ENCODE data around the gene CYB5D1.

The CYB5D1 gene, protein sequence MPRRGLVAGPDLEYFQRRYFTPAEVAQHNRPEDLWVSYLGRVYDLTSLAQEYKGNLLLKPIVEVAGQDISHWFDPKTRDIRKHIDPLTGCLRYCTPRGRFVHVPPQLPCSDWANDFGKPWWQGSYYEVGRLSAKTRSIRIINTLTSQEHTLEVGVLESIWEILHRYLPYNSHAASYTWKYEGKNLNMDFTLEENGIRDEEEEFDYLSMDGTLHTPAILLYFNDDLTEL

DNA sequence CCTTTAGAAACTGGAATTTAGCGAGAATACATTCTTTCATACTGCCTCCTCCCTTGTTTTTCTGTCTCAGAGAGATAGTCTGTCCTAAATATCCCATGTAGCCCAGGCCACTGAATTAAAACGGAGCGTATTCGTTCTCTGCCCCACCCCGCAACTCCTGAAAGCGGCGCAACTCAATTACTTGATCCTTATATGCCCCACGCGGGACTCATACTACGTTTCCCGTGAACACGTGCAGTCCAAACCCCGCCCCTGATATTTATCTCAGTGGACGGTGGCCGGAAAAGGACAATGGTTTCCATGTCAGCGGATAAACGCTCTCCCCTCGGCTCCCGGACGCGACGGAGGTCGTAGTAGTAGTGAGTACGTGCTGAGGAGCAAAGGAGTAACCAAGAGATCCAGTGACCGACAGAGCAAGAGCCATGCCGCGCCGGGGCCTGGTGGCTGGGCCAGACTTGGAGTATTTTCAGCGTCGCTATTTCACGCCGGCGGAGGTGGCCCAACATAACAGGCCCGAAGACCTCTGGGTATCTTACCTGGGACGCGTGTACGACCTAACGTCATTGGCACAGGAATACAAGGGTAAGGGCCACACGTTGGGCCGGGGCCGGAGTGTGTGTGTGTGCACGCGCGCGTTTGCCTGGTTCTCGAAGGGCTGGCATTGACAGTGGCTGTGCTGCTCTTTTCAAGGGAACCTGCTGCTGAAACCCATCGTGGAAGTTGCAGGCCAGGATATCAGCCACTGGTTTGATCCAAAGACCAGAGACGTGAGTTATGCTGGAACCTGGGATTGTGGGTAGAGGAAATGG is at the start of gene CYB5D1:
Gene CYB5D1, plus strand, starts transcription at position 291 of the 809 bp plus-strand sequence. Its CDS starts 132 bp downstream, at position 423.
- peak; percentile 89 for DNase-seq (ENCODE audit: low read depth)

DNA sequence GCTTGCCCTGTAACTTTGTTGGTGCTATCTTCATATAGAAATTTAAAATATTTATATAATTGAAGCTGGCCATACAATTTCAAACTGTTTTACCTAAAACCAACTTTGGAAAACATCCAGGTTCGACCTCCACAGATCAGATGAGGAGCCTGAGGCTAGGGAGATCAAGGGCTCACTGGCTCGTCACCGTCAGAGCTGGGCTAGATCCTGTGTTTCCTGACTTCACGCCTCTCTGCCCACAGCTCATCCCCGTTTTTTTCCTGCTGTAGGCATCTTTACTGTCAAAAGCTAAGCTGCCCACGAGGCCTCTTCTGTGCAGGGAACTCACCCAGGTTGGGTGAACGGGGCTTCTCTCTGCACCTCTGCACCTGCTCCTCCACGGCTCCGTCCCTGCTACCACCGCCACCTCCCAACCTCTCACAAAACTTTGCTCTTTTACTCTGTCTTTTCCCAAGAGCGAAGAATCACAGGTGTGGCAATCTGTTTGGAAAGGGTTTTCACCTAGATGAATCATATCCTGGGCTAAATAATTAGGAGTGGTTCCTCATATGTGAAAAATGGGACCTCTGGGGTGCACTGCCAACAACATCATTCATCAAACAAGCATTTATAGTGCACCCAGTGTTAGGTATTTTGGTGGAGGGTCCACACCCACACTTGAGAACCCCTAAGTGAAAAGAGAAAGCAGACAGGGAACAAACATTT is 48.6 kb upstream of the CYB5D1 start:
- no peak for DNase-seq (ENCODE audit: low read depth)

DNA sequence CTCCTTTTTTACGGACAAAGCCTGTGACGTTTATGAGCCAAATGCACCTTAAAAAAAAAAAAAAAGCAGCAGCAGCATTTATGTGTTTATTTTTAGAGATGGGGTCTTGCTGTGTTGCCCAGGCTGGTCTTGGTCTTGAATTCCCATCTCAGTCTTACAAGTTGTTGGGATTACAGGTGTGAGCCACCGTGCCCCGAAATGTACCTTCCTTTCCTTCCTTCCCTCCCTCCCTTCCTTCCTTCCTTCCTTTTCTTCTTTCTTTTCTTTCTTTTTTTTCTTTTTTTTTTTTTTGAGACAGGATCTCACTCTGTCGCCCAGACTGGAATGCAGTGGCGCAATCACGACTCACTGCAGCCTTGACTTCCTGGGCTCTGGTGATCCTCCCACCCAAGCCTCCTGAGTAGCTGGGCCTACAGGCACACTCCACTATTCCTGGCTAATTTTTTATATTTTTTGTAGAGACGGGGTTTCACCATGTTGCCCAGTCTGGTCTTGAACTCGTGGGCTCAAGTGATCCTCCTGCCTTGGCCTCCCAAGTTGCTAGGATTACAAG is 47.9 kb upstream of the CYB5D1 start:
- DNase-seq (ENCODE audit: low read depth), result peak; percentile 62

DNA sequence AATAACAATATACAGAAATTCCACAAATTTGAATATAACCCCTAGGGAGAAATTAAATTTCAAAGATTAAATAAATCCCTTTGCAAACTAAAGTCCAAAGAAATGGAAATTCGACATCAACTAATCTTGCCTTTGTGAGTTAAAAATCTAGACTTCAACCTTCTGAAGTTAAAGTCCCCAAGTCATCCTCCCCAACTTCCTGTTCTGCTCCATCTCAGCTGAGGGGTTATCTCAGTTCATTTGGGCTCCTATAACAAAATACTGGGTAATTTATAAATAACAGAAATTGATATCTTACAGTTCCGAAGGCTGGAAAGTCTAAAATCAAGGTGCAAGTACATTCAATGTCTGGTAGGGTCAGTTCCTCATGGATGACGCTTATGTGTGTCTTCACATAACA is 46.6 kb upstream of the CYB5D1 start:
- DNase-seq (ENCODE audit: low read depth), result no peak

DNA sequence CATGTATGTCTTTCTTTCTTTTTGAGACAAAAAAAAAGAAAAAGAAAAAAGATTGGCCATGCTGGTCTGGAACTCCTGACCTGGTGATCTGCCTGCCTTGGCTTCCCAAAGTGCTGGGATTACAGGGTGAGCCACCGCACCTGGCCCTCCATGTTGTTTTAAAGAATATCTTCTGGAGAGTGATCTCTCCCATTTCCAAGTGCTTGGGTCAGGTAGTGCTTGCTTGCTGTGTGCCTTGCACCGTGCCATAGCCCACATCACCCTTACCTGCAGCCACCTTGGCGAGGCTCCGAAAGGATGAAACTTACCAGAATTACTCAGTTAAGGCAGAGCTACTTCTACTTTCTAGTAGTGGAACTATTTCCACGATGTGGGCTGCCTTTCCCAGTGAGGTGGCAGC is 42.8 kb upstream of the CYB5D1 start:
- no peak for DNase-seq (ENCODE audit: low read depth)

DNA sequence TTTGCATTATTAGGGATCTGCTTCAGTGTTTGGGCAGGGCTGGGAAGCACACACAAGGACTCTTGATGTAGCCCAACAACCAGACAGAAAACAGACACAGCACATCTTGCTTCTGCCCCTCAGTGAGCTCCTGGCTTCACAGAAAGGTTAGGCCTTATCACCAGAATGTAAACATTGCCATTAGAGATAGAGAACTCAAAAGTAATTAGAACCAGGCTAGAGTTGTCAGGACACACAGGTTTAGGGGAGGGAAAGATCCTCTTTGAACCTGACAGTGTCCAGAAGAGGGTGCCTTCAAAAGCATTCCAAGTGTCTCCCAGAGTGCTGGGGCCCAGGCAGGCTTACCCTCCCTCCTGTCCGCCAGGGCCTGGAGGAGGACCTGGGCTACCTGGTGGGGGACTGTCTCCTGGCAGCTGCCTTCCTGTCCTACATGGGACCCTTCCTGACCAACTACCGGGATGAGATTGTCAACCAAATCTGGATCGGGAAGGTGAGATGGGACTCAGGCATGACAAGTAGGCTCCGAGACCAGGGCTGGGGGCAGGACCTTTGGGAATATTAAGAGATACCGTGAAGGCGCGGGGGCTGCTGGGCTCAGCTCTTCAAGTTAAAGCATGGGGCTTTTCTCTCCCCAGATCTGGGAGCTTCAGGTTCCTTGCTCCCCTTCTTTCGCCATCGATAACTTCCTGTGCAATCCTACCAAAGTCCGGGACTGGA is 40.7 kb upstream of the CYB5D1 start:
- no peak for DNase-seq (ENCODE audit: low read depth)

DNA sequence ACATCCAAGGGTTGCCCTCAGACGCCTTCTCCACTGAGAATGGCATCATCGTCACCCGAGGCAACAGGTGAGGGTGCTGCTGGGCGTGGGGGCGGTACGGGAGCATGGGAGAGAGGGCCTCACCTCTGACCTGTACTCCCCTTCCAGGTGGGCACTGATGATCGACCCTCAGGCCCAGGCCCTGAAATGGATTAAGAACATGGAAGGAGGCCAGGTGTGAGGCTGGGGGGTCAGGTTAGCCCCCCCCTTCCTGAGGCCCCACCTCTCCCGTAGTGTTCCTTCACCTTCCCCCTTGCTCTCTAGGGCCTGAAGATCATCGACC is 40.2 kb upstream of the CYB5D1 start:
- DNase-seq (ENCODE audit: low read depth), result no peak

DNA sequence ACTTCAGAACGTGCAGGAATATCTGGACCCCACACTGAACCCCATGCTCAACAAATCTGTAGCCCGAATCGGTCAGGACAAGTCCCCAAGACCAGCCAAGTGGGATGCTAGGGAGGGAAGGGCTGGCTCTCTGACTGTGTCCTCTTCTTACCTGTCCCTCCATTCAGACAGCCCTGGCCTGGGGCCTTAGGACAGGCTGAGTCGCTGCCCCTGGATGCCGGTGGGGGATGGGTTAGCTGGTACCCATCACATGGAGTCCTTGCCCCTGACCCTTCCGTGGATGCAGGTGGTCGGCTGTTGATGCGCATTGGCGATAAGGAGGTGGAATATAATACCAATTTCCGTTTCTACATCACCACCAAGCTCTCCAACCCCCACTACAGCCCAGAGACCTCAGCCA is 39.8 kb upstream of the CYB5D1 start:
- no peak for DNase-seq (ENCODE audit: low read depth)

DNA sequence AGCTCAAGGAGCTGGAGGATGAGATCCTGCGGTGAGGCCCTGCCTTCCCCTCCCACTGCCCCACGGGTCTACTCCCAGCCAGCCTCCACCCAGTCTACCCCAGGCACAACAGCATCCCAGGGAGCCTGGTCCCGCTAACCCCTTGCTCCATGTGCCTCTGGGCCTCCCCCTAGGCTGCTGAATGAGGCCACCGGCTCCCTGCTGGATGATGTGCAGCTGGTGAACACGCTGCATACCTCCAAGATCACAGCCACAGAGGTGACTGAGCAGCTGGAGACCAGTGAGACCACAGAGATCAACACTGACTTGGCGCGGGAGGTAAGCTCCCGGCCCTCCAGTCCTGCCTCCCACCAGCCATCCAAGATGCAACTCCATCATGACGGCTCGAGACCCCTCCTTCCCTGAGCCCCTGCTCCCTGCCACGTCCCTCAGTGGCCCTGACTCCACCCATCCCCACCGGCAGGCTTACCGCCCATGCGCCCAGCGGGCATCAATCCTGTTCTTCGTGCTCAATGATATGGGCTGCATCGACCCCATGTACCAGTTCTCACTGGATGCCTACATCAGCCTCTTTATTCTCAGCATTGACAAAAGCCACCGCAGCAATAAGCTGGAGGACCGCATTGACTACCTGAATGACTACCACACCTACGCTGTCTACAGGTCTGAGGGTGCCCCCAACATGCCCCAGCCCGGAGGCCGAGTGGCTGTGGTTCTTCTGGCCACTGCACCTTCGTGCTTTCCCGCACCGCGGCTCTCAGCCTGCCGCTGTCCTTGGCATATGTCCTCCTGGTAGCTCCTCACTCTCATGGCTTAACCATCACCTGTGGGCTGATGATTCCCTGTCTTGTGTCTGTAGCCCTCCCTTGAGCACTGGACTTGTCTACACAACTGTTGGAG is 38.8 kb upstream of the CYB5D1 start:
- no peak for DNase-seq (ENCODE audit: low read depth)

DNA sequence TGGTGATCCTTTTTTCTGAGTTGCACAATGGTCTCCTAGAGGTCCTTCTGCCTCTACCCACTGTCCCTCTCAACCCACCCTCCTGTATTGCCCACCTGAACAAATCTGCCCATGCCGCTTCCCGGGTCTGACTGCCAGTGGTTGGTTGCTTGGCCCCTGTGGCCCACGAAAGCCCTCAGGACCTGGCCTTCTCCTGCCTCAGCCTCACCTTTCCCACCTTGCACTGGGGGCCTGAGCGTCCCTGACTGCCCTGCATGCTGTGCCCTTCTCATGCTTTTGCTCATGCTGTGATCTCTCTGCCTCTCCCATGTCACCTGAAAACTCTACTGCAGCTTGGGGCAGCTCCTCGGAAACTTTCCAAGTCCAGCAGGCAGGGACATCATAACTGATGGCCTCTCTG is 37.6 kb upstream of the CYB5D1 start:
- DNase-seq (ENCODE audit: low read depth), result no peak

DNA sequence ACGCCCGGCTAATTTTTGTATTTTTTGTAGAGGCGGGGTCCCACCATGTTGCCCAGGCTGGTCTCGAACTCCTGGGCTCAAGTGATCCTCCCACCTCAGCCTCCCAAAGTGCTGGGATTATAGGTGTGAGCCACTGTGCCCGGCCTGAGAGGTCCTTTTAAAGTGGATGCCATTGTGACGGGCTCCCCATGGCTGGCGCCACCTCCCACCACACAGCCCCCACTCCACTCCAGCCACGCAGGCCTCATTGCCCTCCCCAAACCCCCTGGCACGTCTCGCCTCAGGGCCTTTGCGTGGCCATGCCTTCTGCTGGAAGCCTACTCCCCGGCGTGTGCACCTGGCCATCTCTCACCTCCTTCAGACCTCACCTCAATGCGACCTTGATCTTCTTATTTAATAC is 35.7 kb upstream of the CYB5D1 start:
- no peak for DNase-seq (ENCODE audit: low read depth)

DNA sequence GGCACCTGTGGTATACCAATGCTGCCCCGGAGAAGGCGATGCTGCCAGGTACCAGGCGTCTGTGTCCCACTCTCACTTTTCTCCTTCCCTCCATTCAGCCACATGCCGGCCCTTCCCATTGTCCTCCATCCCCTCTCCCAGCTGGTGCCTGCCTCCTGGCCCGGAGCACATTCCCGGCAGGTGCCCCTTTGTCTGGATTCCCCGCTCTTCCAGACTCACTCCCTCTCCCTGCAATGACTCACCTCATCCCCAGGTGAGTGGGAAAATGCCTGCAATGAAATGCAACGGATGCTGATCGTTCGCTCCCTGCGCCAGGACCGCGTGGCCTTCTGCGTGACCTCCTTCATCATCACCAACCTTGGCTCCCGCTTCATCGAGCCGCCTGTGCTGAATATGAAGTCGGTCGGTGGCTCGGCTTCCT is 34.2 kb upstream of the CYB5D1 start:
- no peak for DNase-seq (ENCODE audit: low read depth)

DNA sequence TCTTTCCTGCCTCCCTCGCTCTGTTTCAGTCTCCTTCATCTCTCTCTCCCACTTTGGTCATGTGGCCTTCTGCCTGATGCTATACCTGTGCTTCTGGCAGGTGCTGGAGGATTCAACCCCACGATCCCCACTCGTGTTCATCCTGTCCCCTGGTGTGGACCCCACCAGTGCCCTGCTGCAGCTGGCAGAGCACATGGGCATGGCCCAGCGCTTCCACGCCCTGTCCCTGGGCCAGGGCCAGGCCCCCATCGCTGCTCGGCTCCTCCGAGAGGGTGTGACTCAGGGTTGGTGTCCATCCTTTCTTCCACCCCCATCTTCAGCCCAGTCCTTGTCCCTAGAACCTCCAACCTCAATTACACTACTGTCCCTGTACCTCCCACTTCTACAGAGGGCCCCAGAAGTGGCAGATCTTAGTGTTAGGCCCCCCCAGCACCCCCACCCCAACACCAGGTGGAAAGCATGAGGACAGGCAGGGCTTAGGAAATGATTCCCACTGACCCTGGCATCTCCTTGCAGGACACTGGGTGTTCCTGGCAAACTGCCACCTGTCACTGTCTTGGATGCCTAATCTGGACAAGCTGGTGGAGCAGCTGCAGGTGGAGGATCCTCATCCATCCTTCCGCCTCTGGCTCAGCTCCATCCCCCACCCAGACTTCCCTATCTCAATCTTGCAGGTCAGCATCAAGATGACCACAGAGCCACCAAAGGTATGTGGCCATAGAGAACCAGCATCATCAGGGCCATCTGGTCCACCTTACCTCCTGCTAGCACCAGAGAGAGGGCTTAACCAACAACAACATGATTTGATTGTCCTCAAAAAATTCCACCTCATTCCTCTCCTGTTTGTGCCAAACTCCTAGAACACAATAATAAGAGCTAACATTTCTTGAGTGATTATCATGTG is 33.5 kb upstream of the CYB5D1 start:
- no peak for DNase-seq (ENCODE audit: low read depth)

DNA sequence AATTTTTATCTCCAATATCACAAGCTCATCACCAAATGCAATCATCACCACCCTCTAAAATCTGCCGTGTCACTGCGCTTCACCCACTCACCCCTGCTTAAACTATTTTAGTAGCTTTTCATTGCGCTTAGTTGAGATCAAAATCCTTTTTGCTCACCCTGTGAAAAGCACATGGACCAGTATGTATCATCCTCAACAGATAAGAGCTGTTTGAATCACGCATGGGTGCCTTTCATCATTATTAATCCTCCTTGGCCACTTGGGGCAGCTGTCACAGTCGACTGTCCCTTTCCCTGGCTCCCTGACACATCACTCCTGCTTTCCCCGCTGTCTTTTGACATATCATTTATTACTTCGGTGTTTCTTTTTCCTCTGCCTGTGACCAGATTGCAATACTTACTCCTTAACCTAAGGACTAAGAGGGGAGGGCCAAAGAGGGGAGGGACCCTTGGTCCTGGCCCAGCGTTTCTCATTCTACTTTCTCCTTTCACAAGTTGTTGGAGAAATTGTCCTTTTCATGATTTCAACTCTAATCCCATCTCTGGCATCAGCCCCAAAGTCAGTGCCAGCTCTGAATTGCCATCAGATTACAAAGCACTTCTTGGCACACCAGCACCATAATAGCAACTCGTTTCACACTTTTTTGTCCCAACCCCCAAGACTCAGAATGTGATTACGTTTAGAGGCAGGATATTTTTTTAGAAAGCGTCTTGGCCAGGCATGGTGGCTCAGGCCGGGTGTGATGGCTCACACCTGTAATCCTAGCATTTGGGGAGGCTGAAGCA is 32.4 kb upstream of the CYB5D1 start:
- peak; percentile 43 for DNase-seq (ENCODE audit: low read depth)

DNA sequence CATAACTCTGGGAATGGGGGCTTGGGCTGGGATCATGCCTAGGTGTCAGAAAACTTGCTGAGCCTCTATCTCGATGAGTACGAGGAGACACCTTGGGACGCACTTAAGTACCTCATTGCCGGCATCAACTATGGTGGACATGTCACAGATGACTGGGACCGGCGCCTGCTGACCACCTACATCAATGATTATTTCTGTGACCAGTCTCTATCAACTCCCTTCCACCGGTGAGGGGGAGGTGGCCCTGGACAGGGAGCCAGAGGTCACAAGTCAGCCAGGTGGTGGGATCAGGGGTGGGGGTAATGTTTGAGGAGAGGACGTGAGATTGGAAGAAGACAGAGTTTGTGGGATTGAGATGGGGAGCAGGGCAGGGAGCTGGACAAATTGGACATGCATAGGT is 27.2 kb upstream of the CYB5D1 start:
- no peak for DNase-seq (ENCODE audit: low read depth)

DNA sequence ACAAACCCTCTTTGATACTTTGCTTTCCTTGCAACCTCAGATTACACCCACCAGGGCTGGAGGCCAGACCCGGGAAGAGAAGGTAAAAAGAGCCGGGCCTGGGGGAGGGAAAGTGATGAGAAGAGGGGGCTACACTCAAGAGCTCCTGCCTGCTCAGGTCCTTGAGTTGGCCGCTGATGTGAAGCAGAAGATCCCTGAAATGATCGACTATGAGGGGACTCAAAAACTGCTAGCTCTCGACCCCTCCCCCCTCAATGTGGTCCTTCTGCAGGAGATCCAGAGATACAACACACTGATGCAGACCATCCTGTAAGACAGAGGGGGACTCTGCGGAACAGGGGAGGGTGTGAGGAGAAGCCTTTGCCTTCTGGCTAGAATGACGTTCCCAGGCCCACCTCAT is 26.6 kb upstream of the CYB5D1 start:
- DNase-seq (ENCODE audit: low read depth), result no peak

DNA sequence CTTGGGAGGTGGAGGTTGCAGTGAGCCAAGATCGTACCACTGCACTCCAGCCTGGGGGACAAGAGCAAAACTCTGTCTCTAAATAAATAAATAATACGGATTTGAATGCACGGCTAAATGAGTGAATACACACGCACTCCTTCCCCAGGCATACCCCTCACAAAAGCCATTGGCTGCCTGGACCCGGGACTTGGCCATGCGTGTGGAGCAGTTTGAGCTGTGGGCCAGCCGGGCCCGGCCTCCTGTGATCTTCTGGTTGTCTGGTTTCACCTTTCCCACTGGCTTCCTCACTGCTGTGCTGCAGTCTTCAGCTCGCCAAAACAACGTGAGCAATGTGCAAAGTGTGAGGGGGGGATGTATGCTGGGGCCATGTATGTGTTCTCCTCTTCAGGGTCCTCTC is 25.4 kb upstream of the CYB5D1 start:
- no peak for DNase-seq (ENCODE audit: low read depth)

DNA sequence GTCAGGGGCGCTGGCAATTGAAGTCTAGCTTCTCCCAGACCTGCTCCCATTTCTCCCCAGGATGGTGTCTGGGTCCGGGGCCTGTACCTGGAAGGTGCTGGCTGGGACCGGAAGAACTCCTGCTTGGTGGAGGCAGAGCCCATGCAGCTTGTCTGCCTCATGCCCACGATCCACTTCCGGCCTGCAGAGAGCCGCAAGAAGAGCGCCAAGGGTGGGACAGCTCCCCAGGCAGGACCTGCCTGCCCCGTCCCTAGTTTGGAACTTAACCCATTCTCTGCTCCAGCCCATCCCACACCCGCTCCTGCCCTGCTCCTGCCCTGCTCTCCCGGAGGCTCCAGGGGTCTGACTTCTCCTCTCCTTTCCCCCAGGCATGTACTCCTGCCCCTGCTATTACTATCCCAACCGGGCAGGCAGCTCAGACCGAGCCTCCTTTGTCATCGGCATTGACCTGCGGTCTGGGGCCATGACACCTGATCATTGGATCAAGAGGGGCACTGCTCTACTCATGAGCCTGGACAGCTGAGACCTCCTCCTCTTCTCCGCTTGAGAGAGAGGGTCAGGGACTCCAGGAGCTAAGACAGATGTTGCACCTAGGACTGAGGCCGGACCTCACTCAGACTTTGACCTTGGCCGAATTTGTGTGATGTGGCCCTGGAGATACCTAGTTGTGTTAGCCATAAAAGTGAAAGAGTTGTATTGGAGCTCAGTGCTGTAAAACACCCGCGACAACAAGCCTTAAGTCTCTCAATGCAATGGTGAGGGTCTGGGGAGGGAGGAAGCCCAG is 24.6 kb upstream of the CYB5D1 start:
- DNase-seq (ENCODE audit: low read depth), result no peak

Measured in amniotic epithelial cell (primary cell).